Stimulated activated naive CD8-positive, alpha-beta T cell treated with anti-CD3 and anti-CD28 coated beads, Interleukin-15, Interleukin-2, amounts not matched to agents 100 ng/mL and 50 ng/mL, for 24 hours (primary cell): ENCODE measurements around the gene KLK12.

Experiments
- H3K27ac Mint-ChIP-seq: one replicate; pipeline ENCODE4 v1.8.0; 2021; ENCODE audit warnings: mild to moderate bottlenecking, mixed read lengths
- H3K27me3 Mint-ChIP-seq: one replicate; pipeline ENCODE4 v1.8.0; 2021; ENCODE audit warnings: mixed read lengths
- H3K36me3 Mint-ChIP-seq: one replicate; pipeline ENCODE4 v1.8.0; 2021; ENCODE audit warnings: low read depth, mixed read lengths
- H3K4me1 Mint-ChIP-seq: one replicate; pipeline ENCODE4 v1.8.0; 2021; ENCODE audit warnings: low read depth, mixed read lengths
- H3K4me3 Mint-ChIP-seq: one replicate; pipeline ENCODE4 v1.8.0; 2021; ENCODE audit warnings: mild to moderate bottlenecking, mixed read lengths
- H3K9me3 Mint-ChIP-seq: one replicate; pipeline ENCODE4 v1.8.0; 2021; ENCODE audit warnings: mixed read lengths

The KLK12 gene

GRCh38 chr19:51015691-51016267 lies 19.0 kb downstream of the KLK12 start:
- H3K36me3 Mint-ChIP-seq = no peaks in the 10 kb centered on the region
- H3K9me3 Mint-ChIP-seq = no peaks in the 10 kb centered on the region
- peaks cover 15% of the 10 kb centered on the region for H3K4me1 Mint-ChIP-seq
- no peak overlapping the region for H3K4me3 Mint-ChIP-seq
- H3K27me3 Mint-ChIP-seq = peaks cover 63% of the 10 kb centered on the region
- no peak overlapping the region for H3K27ac Mint-ChIP-seq

- Mint-ChIP-seq H3K4me3 (no peak overlapping the region), H3K27me3 (peaks cover 56% of the 10 kb centered on the region), H3K4me1 (peaks cover 15% of the 10 kb centered on the region), H3K9me3 (no peaks in the 10 kb centered on the region), H3K27ac (no peak overlapping the region), H3K36me3 (no peaks in the 10 kb centered on the region)
Measured at GRCh38 chr19:51014242-51014641, 20.6 kb downstream of the KLK12 start.

DNA sequence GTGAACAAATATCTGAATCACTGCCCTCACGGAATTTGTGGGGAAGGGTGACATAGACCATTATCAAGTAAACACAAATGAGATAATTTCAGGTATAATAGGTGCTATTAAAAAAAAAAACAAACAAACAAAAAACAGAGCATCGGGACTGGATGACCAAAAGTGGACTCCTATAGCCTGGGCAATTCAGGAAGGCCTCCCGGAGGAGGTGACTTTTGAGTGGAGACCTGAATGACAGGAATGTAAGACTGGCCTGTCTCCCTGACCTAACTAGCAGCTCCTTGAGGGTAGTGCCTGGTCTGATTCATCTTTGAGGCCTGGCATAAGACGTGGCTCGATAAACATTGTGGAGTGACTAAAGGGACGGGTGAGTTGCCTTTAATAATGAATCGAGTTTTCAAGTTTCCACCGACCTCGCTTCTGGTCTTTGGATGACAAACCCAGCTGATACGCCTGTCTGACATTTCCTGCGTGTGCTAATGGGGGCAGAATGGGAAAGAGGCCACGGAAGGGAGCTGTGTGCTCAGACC lies 22.1 kb downstream of the KLK12 start:
- Mint-ChIP-seq H3K27me3 (peaks cover 43% of the 10 kb centered on the region), H3K36me3 (no peaks in the 10 kb centered on the region), H3K4me3 (no peak overlapping the region), H3K9me3 (no peaks in the 10 kb centered on the region), H3K4me1 (peaks cover 7% of the 10 kb centered on the region), H3K27ac (no peak overlapping the region)

DNA sequence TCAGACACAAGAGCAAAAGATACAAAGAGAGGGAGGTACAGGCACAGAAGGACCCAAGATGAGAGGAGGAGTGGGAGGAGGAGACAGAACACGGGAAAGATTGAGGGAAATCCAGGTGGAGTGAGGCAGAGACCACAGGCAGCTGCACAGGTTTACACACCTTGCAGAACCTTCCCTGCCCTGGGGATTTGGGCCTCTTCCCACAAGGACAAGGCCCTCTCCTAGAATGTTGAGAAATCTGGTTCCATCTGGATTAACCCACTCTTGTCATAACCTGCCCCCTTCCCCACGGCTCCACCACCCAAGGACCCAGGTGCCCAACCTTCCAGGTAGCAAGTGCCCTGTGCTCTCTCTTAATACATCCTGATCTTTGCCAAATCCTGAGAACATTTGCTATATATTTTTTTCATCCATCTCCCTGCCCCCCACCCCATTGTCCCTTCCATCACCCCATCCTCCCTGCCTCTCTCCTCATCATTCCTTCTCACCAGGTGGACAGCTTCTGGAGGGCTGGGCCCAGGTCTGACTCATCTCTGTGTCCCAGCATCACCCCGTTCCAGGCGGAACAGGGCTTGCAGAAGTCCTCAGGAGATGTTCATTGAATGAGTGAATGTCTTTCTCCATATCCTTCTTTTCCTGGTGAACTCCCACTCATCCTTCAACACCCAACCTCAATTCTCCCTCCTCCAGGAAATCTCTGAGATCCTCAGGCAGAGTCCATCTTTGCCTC lies 24.6 kb downstream of the KLK12 start:
- Mint-ChIP-seq H3K4me1 (no peaks in the 10 kb centered on the region), H3K27me3 (peaks cover 28% of the 10 kb centered on the region), H3K9me3 (no peaks in the 10 kb centered on the region), H3K36me3 (no peaks in the 10 kb centered on the region), H3K27ac (no peak overlapping the region), H3K4me3 (no peak overlapping the region)

DNA sequence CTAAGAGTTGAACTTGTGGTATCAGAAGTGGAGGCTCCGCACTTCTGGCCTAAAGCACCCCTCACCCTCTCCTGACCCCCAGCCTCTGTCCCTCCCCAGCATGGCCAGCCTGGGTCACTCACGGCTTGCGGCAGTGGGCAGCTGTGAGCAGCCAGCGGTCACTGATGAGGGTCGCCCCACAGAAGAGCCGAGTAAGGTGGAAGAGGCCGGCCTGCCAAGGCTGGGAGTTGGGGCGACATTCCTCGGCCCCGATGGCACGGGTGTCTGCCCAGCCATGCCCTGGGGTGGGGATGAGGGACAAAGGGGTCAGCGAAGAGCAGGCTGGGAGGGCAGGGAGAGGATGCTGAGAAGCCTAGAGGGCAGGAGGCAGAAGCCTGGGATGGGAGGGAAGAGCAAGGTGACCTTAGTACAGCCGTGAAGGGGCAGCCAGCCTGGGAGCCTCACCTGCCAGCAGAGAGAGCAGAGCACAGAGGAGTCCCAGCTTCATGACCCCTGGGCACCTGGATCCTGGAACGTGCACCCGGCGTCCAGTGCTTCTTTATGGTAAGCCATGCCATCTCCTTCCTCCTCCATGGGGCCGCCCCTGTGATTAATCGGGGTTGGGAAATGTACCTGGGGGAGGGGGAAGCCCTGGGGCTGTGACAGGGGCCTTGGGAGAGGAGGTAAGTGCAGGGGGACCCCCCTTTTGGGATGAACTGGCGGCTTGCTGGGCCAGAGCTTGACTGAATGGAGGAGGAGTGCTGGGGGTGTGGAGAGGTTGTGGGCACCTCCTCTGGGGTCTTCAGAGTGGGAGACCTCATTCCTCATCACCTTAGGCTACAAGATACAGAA lies 25.5 kb downstream of the KLK12 start:
- H3K9me3 Mint-ChIP-seq = no peaks in the 10 kb centered on the region
- no peak overlapping the region for H3K4me3 Mint-ChIP-seq
- no peak overlapping the region for H3K27ac Mint-ChIP-seq
- peaks cover 26% of the 10 kb centered on the region for H3K27me3 Mint-ChIP-seq
- no peaks in the 10 kb centered on the region for H3K36me3 Mint-ChIP-seq
- H3K4me1 Mint-ChIP-seq = no peaks in the 10 kb centered on the region

DNA sequence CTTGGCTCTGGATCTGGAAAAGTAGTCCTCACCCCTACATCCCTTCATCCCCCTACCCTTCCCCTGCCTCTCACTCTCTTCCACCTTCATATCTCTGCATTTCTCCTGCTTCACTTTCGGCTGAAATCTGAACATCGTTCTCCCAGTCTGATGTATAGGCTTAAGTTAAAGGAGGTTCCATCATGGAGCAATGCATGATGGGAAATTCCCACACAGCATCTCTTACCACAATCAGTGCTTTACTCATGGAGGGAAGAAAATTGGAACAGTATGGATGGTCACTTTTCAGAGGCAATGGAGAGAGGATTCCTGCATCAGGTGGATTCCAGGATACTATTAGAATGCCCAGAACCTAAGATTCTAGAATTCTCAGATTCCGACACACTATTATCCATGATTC lies 27.3 kb downstream of the KLK12 start:
- H3K4me3 Mint-ChIP-seq = no peak overlapping the region
- H3K9me3 Mint-ChIP-seq = no peaks in the 10 kb centered on the region
- peaks cover 23% of the 10 kb centered on the region for H3K27me3 Mint-ChIP-seq
- H3K36me3 Mint-ChIP-seq = no peaks in the 10 kb centered on the region
- no peak overlapping the region for H3K27ac Mint-ChIP-seq
- no peaks in the 10 kb centered on the region for H3K4me1 Mint-ChIP-seq

GRCh38 chr19:51006406-51006805 lies 28.4 kb downstream of the KLK12 start:
- Mint-ChIP-seq H3K9me3 (no peaks in the 10 kb centered on the region), H3K4me1 (no peaks in the 10 kb centered on the region), H3K27ac (no peak overlapping the region), H3K36me3 (no peaks in the 10 kb centered on the region), H3K4me3 (no peak overlapping the region), H3K27me3 (peaks cover 29% of the 10 kb centered on the region)

- no peak overlapping the region for H3K4me3 Mint-ChIP-seq
- peaks cover 36% of the 10 kb centered on the region for H3K27me3 Mint-ChIP-seq
- H3K36me3 Mint-ChIP-seq = no peaks in the 10 kb centered on the region
- no peaks in the 10 kb centered on the region for H3K9me3 Mint-ChIP-seq
- no peaks in the 10 kb centered on the region for H3K4me1 Mint-ChIP-seq
- H3K27ac Mint-ChIP-seq = no peak overlapping the region
Measured at GRCh38 chr19:51005248-51005647, 29.6 kb downstream of the KLK12 start.

GRCh38 chr19:51003316-51003715 lies 31.5 kb downstream of the KLK12 start:
- Mint-ChIP-seq H3K27me3 (peaks cover 35% of the 10 kb centered on the region), H3K4me3 (no peak overlapping the region), H3K4me1 (no peaks in the 10 kb centered on the region), H3K27ac (no peak overlapping the region), H3K36me3 (no peaks in the 10 kb centered on the region), H3K9me3 (no peaks in the 10 kb centered on the region)

- H3K4me1 Mint-ChIP-seq = no peaks in the 10 kb centered on the region
- H3K27me3 Mint-ChIP-seq = peaks cover 41% of the 10 kb centered on the region
- no peaks in the 10 kb centered on the region for H3K9me3 Mint-ChIP-seq
- H3K36me3 Mint-ChIP-seq = no peaks in the 10 kb centered on the region
- H3K27ac Mint-ChIP-seq = no peak overlapping the region
- no peak overlapping the region for H3K4me3 Mint-ChIP-seq
Measured at GRCh38 chr19:51002542-51003311, 32.1 kb downstream of the KLK12 start.

DNA sequence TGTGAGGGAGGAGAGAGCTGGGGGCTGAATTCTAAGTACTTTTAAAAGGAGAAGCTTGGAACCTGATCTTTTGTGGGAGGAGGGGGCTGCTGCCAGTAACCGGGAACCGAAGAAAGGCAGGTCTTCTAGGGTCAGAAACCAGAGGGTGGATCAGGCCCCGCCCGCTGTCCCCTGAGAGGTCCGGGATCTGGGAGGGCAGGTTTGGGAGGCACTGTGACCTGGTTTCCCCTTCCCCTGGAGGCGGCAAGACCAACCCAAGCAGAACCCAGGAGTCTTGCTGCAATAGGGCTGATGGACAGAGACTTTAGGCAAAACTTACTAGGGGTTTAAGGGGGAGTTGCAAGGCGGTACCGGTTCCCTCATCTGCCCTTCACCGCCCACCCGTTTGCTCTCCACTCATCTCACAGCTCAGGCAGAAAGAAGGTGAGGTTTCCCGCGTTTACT lies 32.7 kb downstream of the KLK12 start:
- Mint-ChIP-seq H3K9me3 (no peaks in the 10 kb centered on the region), H3K4me3 (no peak overlapping the region), H3K27me3 (peaks cover 47% of the 10 kb centered on the region), H3K36me3 (no peaks in the 10 kb centered on the region), H3K27ac (no peak overlapping the region), H3K4me1 (no peaks in the 10 kb centered on the region)

DNA sequence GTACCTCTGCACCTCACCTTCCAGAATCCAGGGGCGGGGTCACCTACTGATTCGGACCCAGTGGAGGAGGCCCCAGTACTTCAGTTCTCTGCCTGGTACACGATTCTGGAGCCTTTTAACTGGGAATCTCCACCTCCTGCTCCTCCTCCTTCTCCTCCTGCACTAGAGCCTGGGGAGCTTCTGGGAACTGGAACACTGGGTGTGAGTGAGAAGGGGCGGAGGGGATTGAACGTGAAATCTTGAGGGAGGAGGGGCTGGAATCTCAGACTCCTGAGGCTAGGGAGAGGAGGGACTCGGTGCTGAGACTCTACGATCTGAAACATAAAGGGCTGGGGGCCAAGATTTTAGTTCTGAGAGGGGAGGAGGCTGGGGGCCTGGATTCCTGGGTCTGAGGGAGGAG lies 33.3 kb downstream of the KLK12 start, which contains the start of gene KLK8:
KLK8 (minus strand) TSS at position 90 of the 400 bp plus-strand sequence. CDS start 437 bp downstream, outside the sequence.
- Mint-ChIP-seq H3K4me1 (no peaks in the 10 kb centered on the region), H3K9me3 (no peaks in the 10 kb centered on the region), H3K36me3 (no peaks in the 10 kb centered on the region), H3K27ac (no peak within 1 kb of the TSS), H3K4me3 (no peak within 1 kb of the TSS), H3K27me3 (peaks cover 50% of the 10 kb centered on the region)

- H3K27me3 Mint-ChIP-seq = peaks cover 46% of the 10 kb centered on the region
- no peak overlapping the region for H3K27ac Mint-ChIP-seq
- H3K36me3 Mint-ChIP-seq = no peaks in the 10 kb centered on the region
- no peak overlapping the region for H3K4me3 Mint-ChIP-seq
- no peaks in the 10 kb centered on the region for H3K4me1 Mint-ChIP-seq
- no peaks in the 10 kb centered on the region for H3K9me3 Mint-ChIP-seq
Measured at GRCh38 chr19:51000981-51001380, 33.8 kb downstream of the KLK12 start.

DNA sequence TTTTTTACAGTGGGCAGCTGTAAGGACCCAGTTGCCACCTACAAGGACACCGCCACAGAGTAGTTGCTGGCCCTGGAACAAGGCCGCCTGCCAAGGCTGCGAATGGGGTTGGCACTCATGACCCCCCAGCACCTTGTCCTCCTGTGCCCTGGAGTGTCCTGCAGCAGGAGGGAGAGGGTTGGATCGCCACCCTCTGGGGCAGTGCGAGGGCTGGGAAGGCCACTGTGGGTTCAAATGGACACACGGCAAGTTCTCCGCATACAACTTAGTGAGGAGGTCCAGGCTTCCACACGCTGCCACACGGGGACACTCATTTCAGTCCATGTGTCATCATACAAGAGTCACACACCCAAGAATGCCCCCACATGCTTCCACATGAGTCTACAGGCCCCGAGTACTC lies 34.4 kb downstream of the KLK12 start:
- H3K27ac Mint-ChIP-seq = no peak overlapping the region
- H3K4me1 Mint-ChIP-seq = no peaks in the 10 kb centered on the region
- H3K27me3 Mint-ChIP-seq = peaks cover 46% of the 10 kb centered on the region
- H3K4me3 Mint-ChIP-seq = no peak overlapping the region
- no peaks in the 10 kb centered on the region for H3K36me3 Mint-ChIP-seq
- H3K9me3 Mint-ChIP-seq = no peaks in the 10 kb centered on the region
